ENCODE results near the gene SULT1A2. TPM values are rescaled to one million over a fixed set of nuclear protein-coding genes. Genes with fewer than 3 reads are reported as not detected.

SULT1A2 gene
- total and polyA plus RNA-seq, 2 of the 13 experiments (the other 11 are each of a cell fraction or from before 2014, with no cell fraction given) = 33.0 to 34.2 TPM

GRCh38 chr16:28597692-28598261, 927 bp upstream of the SULT1A2 start (continued):
- TF ChIP-seq ZFP36L1 (CRISPR knock-in tag; IDR thresholded peaks at IDR 0.05) = no peak
- TF ChIP-seq, protein P1, sequence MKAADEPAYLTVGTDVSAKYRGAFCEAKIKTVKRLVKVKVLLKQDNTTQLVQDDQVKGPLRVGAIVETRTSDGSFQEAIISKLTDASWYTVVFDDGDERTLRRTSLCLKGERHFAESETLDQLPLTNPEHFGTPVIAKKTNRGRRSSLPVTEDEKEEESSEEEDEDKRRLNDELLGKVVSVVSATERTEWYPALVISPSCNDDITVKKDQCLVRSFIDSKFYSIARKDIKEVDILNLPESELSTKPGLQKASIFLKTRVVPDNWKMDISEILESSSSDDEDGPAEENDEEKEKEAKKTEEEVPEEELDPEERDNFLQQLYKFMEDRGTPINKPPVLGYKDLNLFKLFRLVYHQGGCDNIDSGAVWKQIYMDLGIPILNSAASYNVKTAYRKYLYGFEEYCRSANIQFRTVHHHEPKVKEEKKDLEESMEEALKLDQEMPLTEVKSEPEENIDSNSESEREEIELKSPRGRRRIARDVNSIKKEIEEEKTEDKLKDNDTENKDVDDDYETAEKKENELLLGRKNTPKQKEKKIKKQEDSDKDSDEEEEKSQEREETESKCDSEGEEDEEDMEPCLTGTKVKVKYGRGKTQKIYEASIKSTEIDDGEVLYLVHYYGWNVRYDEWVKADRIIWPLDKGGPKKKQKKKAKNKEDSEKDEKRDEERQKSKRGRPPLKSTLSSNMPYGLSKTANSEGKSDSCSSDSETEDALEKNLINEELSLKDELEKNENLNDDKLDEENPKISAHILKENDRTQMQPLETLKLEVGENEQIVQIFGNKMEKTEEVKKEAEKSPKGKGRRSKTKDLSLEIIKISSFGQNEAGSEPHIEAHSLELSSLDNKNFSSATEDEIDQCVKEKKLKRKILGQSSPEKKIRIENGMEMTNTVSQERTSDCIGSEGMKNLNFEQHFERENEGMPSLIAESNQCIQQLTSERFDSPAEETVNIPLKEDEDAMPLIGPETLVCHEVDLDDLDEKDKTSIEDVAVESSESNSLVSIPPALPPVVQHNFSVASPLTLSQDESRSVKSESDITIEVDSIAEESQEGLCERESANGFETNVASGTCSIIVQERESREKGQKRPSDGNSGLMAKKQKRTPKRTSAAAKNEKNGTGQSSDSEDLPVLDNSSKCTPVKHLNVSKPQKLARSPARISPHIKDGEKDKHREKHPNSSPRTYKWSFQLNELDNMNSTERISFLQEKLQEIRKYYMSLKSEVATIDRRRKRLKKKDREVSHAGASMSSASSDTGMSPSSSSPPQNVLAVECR (CRISPR knock-in tag; IDR thresholded peaks at IDR 0.05; ENCODE audit: borderline replicate concordance) = peak; percentile 27; the same call in 1 of the 2 replicates
- TF ChIP-seq ZMYM3 (CRISPR knock-in tag; IDR thresholded peaks at IDR 0.05) = 0 out of 2 replicates have a peak, but pooled peaks have one; percentile 52
- TF ChIP-seq THAP9 (CRISPR knock-in tag; IDR thresholded peaks at IDR 0.05; ENCODE audit: borderline replicate concordance) = peak; percentile 45; the same call in 1 of the 2 replicates
- TF ChIP-seq MED1 (CRISPR knock-in tag; IDR thresholded peaks at IDR 0.05) = peak; percentile 53; the same call in 1 of the 2 replicates
- TF ChIP-seq ZNF782 (CRISPR knock-in tag; IDR thresholded peaks at IDR 0.05; ENCODE audit: borderline replicate concordance) = peak; percentile 97
- TF ChIP-seq LCORL (IDR thresholded peaks at IDR 0.05) = no peak
- peak; percentile 79; the same call in 1 of the 2 replicates for TF ChIP-seq LCORL (CRISPR knock-in tag; IDR thresholded peaks at IDR 0.05)
- TF ChIP-seq, protein P2, sequence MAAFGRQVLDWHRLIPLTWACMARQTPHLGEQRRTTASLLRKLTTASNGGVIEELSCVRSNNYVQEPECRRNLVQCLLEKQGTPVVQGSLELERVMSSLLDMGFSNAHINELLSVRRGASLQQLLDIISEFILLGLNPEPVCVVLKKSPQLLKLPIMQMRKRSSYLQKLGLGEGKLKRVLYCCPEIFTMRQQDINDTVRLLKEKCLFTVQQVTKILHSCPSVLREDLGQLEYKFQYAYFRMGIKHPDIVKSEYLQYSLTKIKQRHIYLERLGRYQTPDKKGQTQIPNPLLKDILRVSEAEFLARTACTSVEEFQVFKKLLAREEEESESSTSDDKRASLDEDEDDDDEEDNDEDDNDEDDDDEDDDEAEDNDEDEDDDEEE (CRISPR knock-in tag; IDR thresholded peaks at IDR 0.05) = 0 out of 2 replicates have a peak, but pooled peaks have one; percentile 70
- TF ChIP-seq, protein P3, sequence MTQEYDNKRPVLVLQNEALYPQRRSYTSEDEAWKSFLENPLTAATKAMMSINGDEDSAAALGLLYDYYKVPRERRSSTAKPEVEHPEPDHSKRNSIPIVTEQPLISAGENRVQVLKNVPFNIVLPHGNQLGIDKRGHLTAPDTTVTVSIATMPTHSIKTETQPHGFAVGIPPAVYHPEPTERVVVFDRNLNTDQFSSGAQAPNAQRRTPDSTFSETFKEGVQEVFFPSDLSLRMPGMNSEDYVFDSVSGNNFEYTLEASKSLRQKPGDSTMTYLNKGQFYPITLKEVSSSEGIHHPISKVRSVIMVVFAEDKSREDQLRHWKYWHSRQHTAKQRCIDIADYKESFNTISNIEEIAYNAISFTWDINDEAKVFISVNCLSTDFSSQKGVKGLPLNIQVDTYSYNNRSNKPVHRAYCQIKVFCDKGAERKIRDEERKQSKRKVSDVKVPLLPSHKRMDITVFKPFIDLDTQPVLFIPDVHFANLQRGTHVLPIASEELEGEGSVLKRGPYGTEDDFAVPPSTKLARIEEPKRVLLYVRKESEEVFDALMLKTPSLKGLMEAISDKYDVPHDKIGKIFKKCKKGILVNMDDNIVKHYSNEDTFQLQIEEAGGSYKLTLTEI (CRISPR knock-in tag; conservative IDR thresholded peaks at IDR 0.05) = no peak
- TF ChIP-seq ZNF746 (CRISPR knock-in tag; IDR thresholded peaks at IDR 0.05) = peak; percentile 1; the same call in 1 of the 2 replicates
- TF ChIP-seq TSC22D2 (CRISPR knock-in tag; IDR thresholded peaks at IDR 0.05; ENCODE audit: borderline replicate concordance) = no peak
- peak; percentile 66; the same call in 1 of the 2 replicates for TF ChIP-seq ZNF136 (CRISPR knock-in tag; IDR thresholded peaks at IDR 0.05; ENCODE audit: low read depth)
- TF ChIP-seq, protein P4, sequence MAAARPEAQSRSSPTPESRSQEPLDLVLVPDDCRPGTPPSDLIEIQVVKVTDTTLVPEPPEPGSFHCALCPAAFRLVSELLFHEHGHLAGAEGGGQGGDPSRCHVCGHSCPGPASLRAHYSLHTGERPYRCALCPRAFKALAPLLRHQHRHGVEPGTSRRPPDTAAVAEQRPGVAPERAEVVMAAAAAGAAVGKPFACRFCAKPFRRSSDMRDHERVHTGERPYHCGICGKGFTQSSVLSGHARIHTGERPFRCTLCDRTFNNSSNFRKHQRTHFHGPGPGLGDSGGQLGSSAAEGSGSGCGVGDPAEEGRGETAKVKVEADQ (CRISPR knock-in tag; IDR thresholded peaks at IDR 0.05; ENCODE audit: borderline replicate concordance) = no peak
- no peak for TF ChIP-seq ZNF34 (CRISPR knock-in tag; IDR thresholded peaks at IDR 0.05; ENCODE audit: borderline replicate concordance)
- TF ChIP-seq ZNF431 (CRISPR knock-in tag; IDR thresholded peaks at IDR 0.05; ENCODE audit: borderline replicate concordance, low read depth) = no peak
- peak; percentile 14; the same call in 1 of the 2 replicates for TF ChIP-seq MAZ (IDR thresholded peaks at IDR 0.05; ENCODE audit: borderline replicate concordance, low read depth, low read length)
- TF ChIP-seq MAZ (CRISPR knock-in tag; IDR thresholded peaks at IDR 0.05; ENCODE audit: low read depth) = peak; percentile 66
